Body of pancreas (tissue), 4 donors: ENCODE measurements around the gene SNRNP200. TPM values are rescaled to one million over a fixed set of nuclear protein-coding genes. Genes with fewer than 3 reads are reported as not detected.

Experiments used
- ATAC-seq: fragments of 150-250 bp; one replicate; pipeline ENCODE4 v1.9.1; 2016
- DNase-seq, 4 donors: peaks; one replicate each; pipeline ENCODE4 v3.0.0-alpha.2; 2019
- H3K27ac ChIP-seq, 4 donors: fragments of 200-600 bp; sonication (generic); 1 replicate in 3 of 4; 2 replicates in 1 of 4; pipeline versions ENCODE4 v1.5.1 to v1.6.1; 2016 to 2019; ENCODE audit warnings: mild to moderate bottlenecking in 1 of 4, mixed read lengths in 1 of 4, moderate library complexity in 1 of 4
- H3K27me3 ChIP-seq, 2 donors: fragments of 200-600 bp; sonication (generic); one replicate each; pipeline ENCODE4 v1.6.0; 2016; ENCODE audit warnings: mild to moderate bottlenecking in 1 of 2
- H3K36me3 ChIP-seq, 2 donors: fragments of 200-600 bp; sonication (generic); replicated peaks in 1 of 2; 2 replicates each; pipeline ENCODE4 v1.5.1; 2016; ENCODE audit warnings: low read depth in 2 of 2; ENCODE audit not compliant: insufficient read depth in 1 of 2
- H3K4me1 ChIP-seq: fragments of 200-600 bp; sonication (generic); one replicate; pipeline ENCODE4 v1.6.0; 2016
- H3K4me3 ChIP-seq, 2 donors: fragments of 200-600 bp; sonication (generic); 1 replicate in 1 of 2; 2 replicates in 1 of 2; pipeline ENCODE4 v1.5.1; 2016 to 2019
- H3K9me3 ChIP-seq, 3 donors: fragments of 200-600 bp; sonication (generic); 1 replicate in 2 of 3; 2 replicates in 1 of 3; pipeline ENCODE4 v1.5.1; 2016
- POLR2A ChIP-seq, 3 donors: fragments of 450-650 bp; IDR thresholded peaks; one replicate each; pipeline ENCODE4 v1.6.1; 2016; ENCODE audit warnings: antibody characterized with exemption in 3 of 3, mild to moderate bottlenecking in 2 of 3
- WGBS, 2 donors: methylation state at CpG; one replicate each; pipeline ENCODE4 v1.1.5; 2017; 5-methylcytosine and 5-hydroxymethylcytosine counted together
- intact Hi-C: fragments of 100-400 bp; cut with DNase I; formaldehyde crosslinking; loops from one replicate; pipeline ENCODE4 v1.15.1; 2023
- total RNA-seq, 2 donors: library from RNA; depleted of rRNA; stranded (reverse); fragments of >200 nt; gene quantifications; one replicate each; pipeline ENCODE4 v1.1.0, GENCODE V29; 2016
- TF ChIP-seq, protein P1 (sequence below), 7 experiments: fragments of 450-650 bp in 4 of 7; fragments of 200-600 bp in 3 of 7; sonication (generic) in 3 of 7; IDR thresholded peaks; one replicate each; pipeline ENCODE4 v1.5.1; 2016 to 2019; ENCODE audit warnings: antibody characterized with exemption in 7 of 7

Gene SNRNP200
- total RNA-seq, 2 donors from 2014 or later: 58.1 to 110 TPM

DNA sequence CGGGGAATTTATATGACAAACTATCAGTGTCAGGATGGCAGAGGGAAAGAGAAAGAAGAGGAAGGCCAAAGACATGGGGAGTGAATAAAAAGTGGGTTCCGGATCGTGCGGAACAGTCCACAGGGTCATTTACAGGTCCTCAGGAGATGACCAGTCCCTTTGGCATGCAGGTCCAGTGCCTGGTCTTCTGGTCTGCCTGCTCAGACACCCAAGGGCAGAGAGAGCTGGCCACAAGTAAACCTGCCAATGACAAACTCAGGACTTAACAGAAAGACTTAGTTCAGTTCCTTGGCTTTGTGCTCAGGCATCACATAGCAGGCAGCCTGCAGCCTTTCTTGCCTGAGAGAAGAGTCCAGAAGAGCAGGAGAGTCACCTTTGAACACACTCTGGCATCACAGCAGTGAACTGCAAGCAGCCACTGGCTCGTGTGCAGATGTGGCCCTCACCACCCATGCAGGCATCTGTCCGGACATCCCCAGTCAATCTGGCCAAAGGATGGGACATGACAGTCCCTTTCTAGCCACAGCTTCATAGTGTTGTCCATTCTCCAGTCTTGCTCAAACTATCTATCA, 53.5 kb downstream of the SNRNP200 start:
- H3K27ac ChIP-seq: peak overlapping the region in 1 of 4 donors; percentile 23
- WGBS, 2 donors: 65 to 67% methylated on average over 6 of the region's 6 CpGs
- no peaks in the 10 kb centered on the region for H3K9me3 ChIP-seq
- ATAC-seq (peak; percentile 72), DNase-seq (peak; percentile 37 to 71 (median 58))
- H3K4me1 ChIP-seq: peaks cover 6% of the 10 kb centered on the region
- peaks cover 10 to 28% of the 10 kb centered on the region in 2 donors for H3K36me3 ChIP-seq
- intact Hi-C loops: loop anchor here (5.0 kb wide), 1 partner anchor 40 kb away; no protein-coding TSS in a partner anchor
- H3K4me3 ChIP-seq: no peak overlapping the region
- TF ChIP-seq, protein P1, sequence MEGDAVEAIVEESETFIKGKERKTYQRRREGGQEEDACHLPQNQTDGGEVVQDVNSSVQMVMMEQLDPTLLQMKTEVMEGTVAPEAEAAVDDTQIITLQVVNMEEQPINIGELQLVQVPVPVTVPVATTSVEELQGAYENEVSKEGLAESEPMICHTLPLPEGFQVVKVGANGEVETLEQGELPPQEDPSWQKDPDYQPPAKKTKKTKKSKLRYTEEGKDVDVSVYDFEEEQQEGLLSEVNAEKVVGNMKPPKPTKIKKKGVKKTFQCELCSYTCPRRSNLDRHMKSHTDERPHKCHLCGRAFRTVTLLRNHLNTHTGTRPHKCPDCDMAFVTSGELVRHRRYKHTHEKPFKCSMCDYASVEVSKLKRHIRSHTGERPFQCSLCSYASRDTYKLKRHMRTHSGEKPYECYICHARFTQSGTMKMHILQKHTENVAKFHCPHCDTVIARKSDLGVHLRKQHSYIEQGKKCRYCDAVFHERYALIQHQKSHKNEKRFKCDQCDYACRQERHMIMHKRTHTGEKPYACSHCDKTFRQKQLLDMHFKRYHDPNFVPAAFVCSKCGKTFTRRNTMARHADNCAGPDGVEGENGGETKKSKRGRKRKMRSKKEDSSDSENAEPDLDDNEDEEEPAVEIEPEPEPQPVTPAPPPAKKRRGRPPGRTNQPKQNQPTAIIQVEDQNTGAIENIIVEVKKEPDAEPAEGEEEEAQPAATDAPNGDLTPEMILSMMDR (IDR thresholded peaks at IDR 0.05): no peak
- TF ChIP-seq POLR2A (IDR thresholded peaks at IDR 0.05): no peak
- H3K27me3 ChIP-seq: no peaks in the 10 kb centered on the region

DNA sequence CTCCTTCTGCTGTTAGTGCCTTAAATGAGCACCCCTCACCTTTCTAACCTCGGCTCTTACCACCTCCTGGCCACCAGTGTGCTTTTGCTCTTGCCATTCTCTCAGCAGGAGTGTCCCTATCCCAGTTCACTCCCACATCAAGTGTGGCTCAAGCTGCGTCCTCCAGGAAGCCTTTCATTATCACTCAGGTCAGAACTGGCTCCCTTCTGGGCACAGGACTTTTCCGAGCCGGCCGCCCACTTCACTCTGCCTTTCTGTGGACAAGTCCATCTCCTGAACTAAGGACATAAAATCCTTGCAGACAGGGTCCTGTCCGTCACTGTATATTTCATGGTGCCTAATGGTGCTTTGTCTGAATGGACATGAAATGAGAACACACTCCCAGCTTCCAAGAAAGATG, 55.2 kb downstream of the SNRNP200 start:
- intact Hi-C loops: loop anchor here (5.0 kb wide), 1 partner anchor 38 kb away; no protein-coding TSS in a partner anchor
- no peak for DNase-seq
- TF ChIP-seq, protein P1 (IDR thresholded peaks at IDR 0.05): no peak
- no peak for TF ChIP-seq POLR2A (IDR thresholded peaks at IDR 0.05)

DNA sequence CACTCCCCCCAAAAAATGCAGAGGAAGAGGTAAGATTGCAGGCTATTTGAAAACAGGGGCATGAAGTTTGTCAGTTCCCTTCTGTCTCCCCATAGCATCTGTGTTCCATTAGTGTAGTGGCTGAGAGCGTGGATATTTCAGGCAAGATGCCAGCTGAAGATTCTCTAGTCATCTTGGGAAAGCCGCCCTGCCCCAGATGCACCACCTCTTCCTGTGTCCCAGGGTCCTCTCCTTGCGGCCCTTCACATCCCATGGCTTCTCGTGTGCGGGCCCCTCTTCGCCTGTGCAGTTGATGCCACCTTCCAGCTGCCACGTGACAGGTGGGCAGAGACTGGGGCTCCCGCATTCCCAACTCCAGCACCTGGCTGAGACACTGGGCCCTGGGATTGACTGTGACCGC, 55.7 kb downstream of the SNRNP200 start:
- Histone ChIP-seq H3K27ac (no peak overlapping the region), H3K9me3 (no peaks in the 10 kb centered on the region), H3K4me3 (no peak overlapping the region), H3K27me3 (no peaks in the 10 kb centered on the region), H3K36me3 (peaks cover 10 to 20% of the 10 kb centered on the region in 2 donors), H3K4me1 (peaks cover 6% of the 10 kb centered on the region)
- no peak for TF ChIP-seq POLR2A (IDR thresholded peaks at IDR 0.05)
- TF ChIP-seq, protein P1 (IDR thresholded peaks at IDR 0.05): no peak
- 88 to 97% methylated on average over 8 to 9 of the region's 9 CpGs for WGBS, 2 donors
- no peak for DNase-seq
- intact Hi-C loops: loop anchor here (5.0 kb wide), 1 partner anchor 37 kb away; no protein-coding TSS in a partner anchor
- ATAC-seq: no peak

More for the DNA sequence above, 55.2 kb downstream of the SNRNP200 start:
- no peak overlapping the region for H3K4me3 ChIP-seq
- H3K27ac ChIP-seq: no peak overlapping the region
- H3K36me3 ChIP-seq: peaks cover 10 to 23% of the 10 kb centered on the region in 2 donors
- WGBS, 2 donors: 90 to 94% methylated on average over 6 of the region's 6 CpGs
- no peaks in the 10 kb centered on the region for H3K9me3 ChIP-seq
- H3K4me1 ChIP-seq: peaks cover 6% of the 10 kb centered on the region
- ATAC-seq: no peak
- no peaks in the 10 kb centered on the region for H3K27me3 ChIP-seq

DNA sequence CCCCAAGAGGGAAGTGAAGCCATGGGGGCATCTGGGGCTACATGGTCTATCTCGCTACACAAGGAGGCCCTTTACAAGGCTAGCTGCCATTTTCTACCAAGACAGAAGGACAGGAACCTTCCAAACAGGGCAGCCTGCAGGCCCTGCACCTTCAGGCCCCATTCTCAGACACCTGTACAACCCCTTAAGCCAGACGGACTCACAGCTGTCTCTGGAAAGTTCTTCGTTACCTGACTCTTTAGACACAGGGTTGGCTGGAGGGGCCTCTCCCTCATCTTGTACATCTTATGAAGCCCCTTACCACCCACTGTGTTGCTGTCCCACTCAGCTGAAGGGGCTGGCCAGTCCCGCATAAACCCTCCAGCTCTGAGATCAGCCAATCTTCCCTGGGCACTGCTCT, 56.7 kb downstream of the SNRNP200 start:
- Histone ChIP-seq H3K36me3 (peaks cover 10% of the 10 kb centered on the region in 2 donors), H3K9me3 (no peaks in the 10 kb centered on the region), H3K27ac (no peak overlapping the region), H3K27me3 (no peaks in the 10 kb centered on the region), H3K4me1 (peaks cover 6% of the 10 kb centered on the region), H3K4me3 (no peak overlapping the region)
- DNase-seq: no peak
- TF ChIP-seq, protein P1 (IDR thresholded peaks at IDR 0.05): no peak
- TF ChIP-seq POLR2A (IDR thresholded peaks at IDR 0.05): no peak
- WGBS, 2 donors: 90 to 97% methylated on average over 2 to 3 of the region's 4 CpGs
- intact Hi-C loops: no loop called here
- ATAC-seq: no peak

DNA sequence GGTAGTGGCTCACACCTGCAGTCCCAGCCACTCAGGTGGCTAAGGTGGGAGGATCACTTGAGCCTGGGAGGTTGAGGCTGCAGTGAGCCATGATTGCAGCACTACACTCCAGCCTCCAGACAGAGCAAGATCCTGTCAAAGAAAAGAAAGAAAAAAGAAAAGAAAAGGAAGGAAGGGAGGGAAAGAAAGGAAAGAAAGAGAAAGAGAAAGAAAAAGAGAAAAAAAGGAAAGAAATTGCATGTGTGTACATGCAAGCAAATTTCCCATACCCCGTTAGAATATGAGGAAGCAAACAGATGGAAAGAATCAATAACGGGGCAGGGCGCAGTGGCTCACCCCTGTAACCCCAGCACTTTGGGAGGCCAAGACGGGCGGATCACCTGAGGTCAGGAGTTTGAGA, 57.5 kb downstream of the SNRNP200 start:
- peaks cover 5% of the 10 kb centered on the region in 2 donors for H3K36me3 ChIP-seq
- WGBS, 2 donors: 39 to 51% methylated on average over 5 of the region's 5 CpGs
- H3K27ac ChIP-seq: no peak overlapping the region
- TF ChIP-seq POLR2A (IDR thresholded peaks at IDR 0.05): no peak
- TF ChIP-seq, protein P1 (IDR thresholded peaks at IDR 0.05): no peak
- no peaks in the 10 kb centered on the region for H3K9me3 ChIP-seq
- H3K4me1 ChIP-seq: peaks cover 6% of the 10 kb centered on the region
- H3K4me3 ChIP-seq: no peak overlapping the region
- ATAC-seq: no peak
- DNase-seq: no peak
- intact Hi-C loops: no loop called here
- H3K27me3 ChIP-seq: no peaks in the 10 kb centered on the region
